GM18502 (cell line): ENCODE results near the gene DENND4B.
"Not testable (repeated sequence)": the region's sequence is repeated elsewhere in the genome, so short reads cannot be mapped to it uniquely, and the experiment has no call there.

Source experiments
- ATAC-seq: cut with Tn5 transposase; IDR thresholded peaks from one replicate; pipeline ENCODE4 v1.9.1; 2021; ENCODE audit warnings: mild to moderate bottlenecking; ENCODE audit not compliant: unreplicated experiment, poor library complexity

The DENND4B gene

GRCh38 chr1:153928791-153929341 is 17.7 kb downstream of the DENND4B start:
- ATAC-seq: no peak

- no peak for ATAC-seq
Observed at GRCh38 chr1:153928245-153928644, 18.3 kb downstream of the DENND4B start.

GRCh38 chr1:153926405-153926804 is 20.1 kb downstream of the DENND4B start:
- no peak for ATAC-seq

GRCh38 chr1:153922972-153923925 is 23.3 kb downstream of the DENND4B start, which contains the start of gene GATAD2B:
Gene GATAD2B (minus strand): TSS chr1:153922972. CDS start chr1:153828347, 94,625 bp downstream.
- ATAC-seq: peak; percentile 88

GRCh38 chr1:153922076-153922971 is 24.2 kb downstream of the DENND4B start:
- peak; percentile 30 for ATAC-seq

- no peak for ATAC-seq
Observed at GRCh38 chr1:153921803-153922075, 24.8 kb downstream of the DENND4B start.

- ATAC-seq: no peak
Observed at GRCh38 chr1:153921080-153921802, 25.3 kb downstream of the DENND4B start.

GRCh38 chr1:153919876-153920852 is 26.4 kb downstream of the DENND4B start:
- ATAC-seq: no peak

- no peak for ATAC-seq
Observed at GRCh38 chr1:153916297-153916696, 30.2 kb downstream of the DENND4B start.

- ATAC-seq: no peak
Observed at GRCh38 chr1:153912349-153912748, 34.2 kb downstream of the DENND4B start.

- not testable (repeated sequence) for ATAC-seq
Observed at GRCh38 chr1:153910560-153910959, 36.0 kb downstream of the DENND4B start.

GRCh38 chr1:153908071-153908470 is 38.4 kb downstream of the DENND4B start:
- ATAC-seq: no peak

GRCh38 chr1:153907134-153907533 is 39.4 kb downstream of the DENND4B start:
- no peak for ATAC-seq

GRCh38 chr1:153906396-153906795 is 40.1 kb downstream of the DENND4B start:
- ATAC-seq: no peak

GRCh38 chr1:153905908-153906307 is 40.6 kb downstream of the DENND4B start:
- ATAC-seq: not testable (repeated sequence)

GRCh38 chr1:153903841-153904455 is 42.6 kb downstream of the DENND4B start:
- no peak for ATAC-seq

GRCh38 chr1:153899509-153899908 is 47.0 kb downstream of the DENND4B start:
- ATAC-seq: no peak

- not testable (repeated sequence) for ATAC-seq
Observed at GRCh38 chr1:153895866-153896265, 50.7 kb downstream of the DENND4B start.
